Suprapubic skin (tissue), 4 donors: ENCODE measurements around the gene TMED10. TPM values are rescaled to one million over a fixed set of nuclear protein-coding genes. Genes with fewer than 3 reads are reported as not detected.

Experiments
- total RNA-seq, 4 donors: library from RNA; depleted of rRNA; stranded (reverse); fragments of >200 nt; gene quantifications; one replicate each; pipeline ENCODE4 v1.1.0, GENCODE V29; 2016

The TMED10 gene
- total RNA-seq, 4 donors from 2014 or later: 123 to 235 (median 198) TPM

Other genes starting within 250 kb of the TMED10 start
- 10 to 100 TPM in 1 of 4 donors, 1 to 10 TPM in 3; 3.5 to 10.5 (median 7.9) TPM for gene PGF, start 221.0 kb downstream of the TMED10 start, total RNA-seq
- 10 to 100 TPM; 28.9 to 46.2 (median 33.8) TPM for gene EIF2B2, start 173.7 kb downstream of the TMED10 start, total RNA-seq
- 10 to 100 TPM in 3 of 4 donors, 1 to 10 TPM in 1; 8.6 to 27.0 (median 14.1) TPM for gene MLH3, start 125.1 kb downstream of the TMED10 start, total RNA-seq
- 10 to 100 TPM; 19.2 to 40.6 (median 23.0) TPM for gene ACYP1, start 112.6 kb downstream of the TMED10 start, total RNA-seq
- 1 to 10 TPM in 2 of 4 donors, under 1 TPM in 2; 0.32 to 5.9 (median 1.2) TPM for gene ZC2HC1C, start 107.0 kb downstream of the TMED10 start, total RNA-seq
- 10 to 100 TPM; 22.2 to 58.3 (median 34.3) TPM for gene NEK9, start 49.6 kb downstream of the TMED10 start, total RNA-seq
- 1,000 to 10,000 TPM; 2,120 to 3,987 (median 3,212) TPM for gene FOS, start 102.2 kb upstream of the TMED10 start, total RNA-seq